DOHH2 (cell line): Measurements from ENCODE around the gene TASP1.

Experiments used
- H3F3A ChIP-seq: fragments of 200-600 bp; sonication (generic), shearing (Covaris generic); 2 replicates; pipeline ENCODE4 v1.6.0; 2016; ENCODE audit warnings: antibody characterized with exemption, mild to moderate bottlenecking; ENCODE audit not compliant: control insufficient read depth, insufficient read depth
- H3K27ac ChIP-seq: fragments of 200-600 bp; sonication (generic); 2 replicates; pipeline ENCODE4 v1.5.1; 2014; ENCODE audit warnings: low read depth, mild to moderate bottlenecking, low read length, moderate library complexity
- H3K27me3 ChIP-seq: fragments of 200-600 bp; sonication (generic); 2 replicates; pipeline ENCODE4 v1.6.1; 2014; ENCODE audit warnings: mild to moderate bottlenecking, low read length, mixed read lengths; ENCODE audit not compliant: control insufficient read depth
- H3K36me3 ChIP-seq: fragments of 200-600 bp; sonication (generic); 2 replicates; pipeline ENCODE4 v1.6.1; 2014; ENCODE audit warnings: mild to moderate bottlenecking, low read length, moderate library complexity, mixed read lengths; ENCODE audit not compliant: control insufficient read depth
- H3K4me1 ChIP-seq: fragments of 200-600 bp; sonication (generic); 2 replicates; pipeline ENCODE4 v1.6.1; 2014; ENCODE audit warnings: mild to moderate bottlenecking, low read length, mixed read lengths; ENCODE audit not compliant: control insufficient read depth
- H3K4me2 ChIP-seq: fragments of 200-600 bp; sonication (generic); 2 replicates; pipeline ENCODE4 v1.6.0; 2014; ENCODE audit warnings: mild to moderate bottlenecking, low read length, moderate library complexity
- H3K4me3 ChIP-seq: fragments of 200-600 bp; sonication (generic); 2 replicates; pipeline ENCODE4 v1.5.1; 2014; ENCODE audit warnings: mild to moderate bottlenecking, low read length, mixed read lengths
- H3K79me2 ChIP-seq: fragments of 200-600 bp; sonication (generic); 2 replicates; pipeline ENCODE4 v1.6.1; 2014; ENCODE audit warnings: mild to moderate bottlenecking, low read length, mixed read lengths; ENCODE audit not compliant: control insufficient read depth
- H3K9me2 ChIP-seq: fragments of 200-600 bp; sonication (generic); replicated peaks from 2 replicates; pipeline ENCODE4 v1.6.1; 2014; ENCODE audit warnings: mild to moderate bottlenecking, low read length, mixed read lengths; ENCODE audit not compliant: control insufficient read depth
- H3K9me3 ChIP-seq: fragments of 200-600 bp; sonication (generic); 2 replicates; pipeline ENCODE4 v1.6.1; 2014; ENCODE audit warnings: antibody characterized with exemption, low read length, mixed read lengths; ENCODE audit not compliant: control insufficient read depth, insufficient read depth
- H4K20me1 ChIP-seq: fragments of 200-600 bp; sonication (generic); 2 replicates; pipeline ENCODE4 v1.6.0; 2014; ENCODE audit warnings: low read depth, mild to moderate bottlenecking, antibody characterized with exemption, low read length, moderate library complexity; ENCODE audit not compliant: control insufficient read depth, insufficient read depth
- CTCF ChIP-seq: fragments of 200-600 bp; sonication (generic); IDR thresholded peaks from one replicate; pipeline ENCODE4 v1.5.1; 2014; ENCODE audit warnings: antibody characterized with exemption, mild to moderate bottlenecking, low read depth, low read length; ENCODE audit not compliant: poor library complexity, severe bottlenecking
- EZH2phosphoT487 ChIP-seq: fragments of 200-600 bp; sonication (generic); IDR thresholded peaks from 2 replicates; pipeline ENCODE4 v1.6.1; 2017; ENCODE audit warnings: borderline replicate concordance, mild to moderate bottlenecking, antibody characterized with exemption, low read length, moderate library complexity, mixed read lengths

TASP1 gene

DNA sequence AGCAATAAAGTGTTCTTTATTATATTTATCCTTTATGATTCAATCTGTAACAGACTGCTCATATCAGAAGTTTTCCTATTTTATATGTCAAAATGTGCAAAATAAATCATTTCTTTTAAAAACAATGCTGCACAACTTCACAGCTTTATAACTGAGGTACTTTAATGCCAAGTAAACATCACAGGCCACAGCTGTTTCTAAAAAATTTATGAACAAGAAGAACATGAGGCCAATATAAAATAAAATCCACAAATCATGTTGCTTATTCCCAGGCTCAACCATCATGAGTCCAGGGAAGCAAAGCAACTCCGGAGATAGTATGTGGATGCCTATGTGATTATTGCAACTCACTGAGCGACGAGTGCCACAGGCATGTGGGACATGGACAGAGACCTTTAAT is 222.2 kb downstream of the TASP1 start:
- Histone ChIP-seq H4K20me1 (no peaks in the 10 kb centered on the region), H3K4me1 (no peaks in the 10 kb centered on the region), H3K4me2 (no peak overlapping the region), H3K9me3 (no peaks in the 10 kb centered on the region), H3K36me3 (no peaks in the 10 kb centered on the region), H3K4me3 (no peak overlapping the region), H3F3A (no peaks in the 10 kb centered on the region), H3K79me2 (no peaks in the 10 kb centered on the region), H3K27me3 (no peaks in the 10 kb centered on the region), H3K9me2 (no peaks in the 10 kb centered on the region), H3K27ac (no peak overlapping the region)
- TF ChIP-seq CTCF (no peak), EZH2phosphoT487 (no peak)

GRCh38 chr20:13412806-13413445 is 225.8 kb downstream of the TASP1 start:
- Histone ChIP-seq H3K4me1 (no peaks in the 10 kb centered on the region), H3K36me3 (no peaks in the 10 kb centered on the region), H3K9me3 (no peaks in the 10 kb centered on the region), H3K79me2 (no peaks in the 10 kb centered on the region), H4K20me1 (no peaks in the 10 kb centered on the region), H3K4me2 (no peak overlapping the region), H3K27me3 (no peaks in the 10 kb centered on the region), H3K4me3 (no peak overlapping the region), H3K9me2 (no peaks in the 10 kb centered on the region), H3F3A (no peaks in the 10 kb centered on the region), H3K27ac (no peak overlapping the region)
- no peak for TF ChIP-seq CTCF
- TF ChIP-seq EZH2phosphoT487: no peak

- H3K4me3 ChIP-seq: no peak overlapping the region
- no peaks in the 10 kb centered on the region for H3K79me2 ChIP-seq
- TF ChIP-seq EZH2phosphoT487: no peak
- TF ChIP-seq CTCF: no peak
- H3K9me3 ChIP-seq: no peaks in the 10 kb centered on the region
- no peaks in the 10 kb centered on the region for H3F3A ChIP-seq
- no peaks in the 10 kb centered on the region for H3K9me2 ChIP-seq
- H3K4me2 ChIP-seq: no peak overlapping the region
- H3K27ac ChIP-seq: no peak overlapping the region
- H4K20me1 ChIP-seq: no peaks in the 10 kb centered on the region
- H3K36me3 ChIP-seq: no peaks in the 10 kb centered on the region
- no peaks in the 10 kb centered on the region for H3K27me3 ChIP-seq
- no peaks in the 10 kb centered on the region for H3K4me1 ChIP-seq
These were observed 234.4 kb downstream of the TASP1 start for GRCh38 chr20:13404293-13404692.
